NCI-H345 treated with DMSO at 0.1 percent for 48 hours (cell line): Measurements from ENCODE around the gene DCTD.

Experiments used
- DNase-seq: peaks from one replicate; lab custom pipeline; 2025; ENCODE audit not compliant: unreplicated experiment; lab: John Stamatoyannopoulos, UW

DCTD gene

GRCh38 chr4:182842759-182843390, 74.3 kb downstream of the DCTD start:
- no peak for DNase-seq

GRCh38 chr4:182842104-182842600, 75.0 kb downstream of the DCTD start:
- DNase-seq, result no peak

GRCh38 chr4:182840108-182840507, 77.1 kb downstream of the DCTD start:
- DNase-seq, result no peak
